D721Med (cell line): Measurements from ENCODE around the gene BIRC5.

Experiments
- DNase-seq: peaks from one replicate; pipeline ENCODE4 v3.0.0; 2011; ENCODE audit warnings: low spot score; ENCODE audit not compliant: insufficient read length
- FAIRE-seq: peaks from 2 replicates; lab custom pipeline; 2011; peaks lifted over from hg19 to GRCh38; lab: Jason Lieb, UNC
- CTCF ChIP-seq: IDR thresholded peaks from 2 replicates; pipeline ENCODE4 v1.5.1; 2012; ENCODE audit warnings: mild to moderate bottlenecking, control low read depth; ENCODE audit not compliant: insufficient read depth; ENCODE audit errors: missing control alignments

The BIRC5 gene

DNA sequence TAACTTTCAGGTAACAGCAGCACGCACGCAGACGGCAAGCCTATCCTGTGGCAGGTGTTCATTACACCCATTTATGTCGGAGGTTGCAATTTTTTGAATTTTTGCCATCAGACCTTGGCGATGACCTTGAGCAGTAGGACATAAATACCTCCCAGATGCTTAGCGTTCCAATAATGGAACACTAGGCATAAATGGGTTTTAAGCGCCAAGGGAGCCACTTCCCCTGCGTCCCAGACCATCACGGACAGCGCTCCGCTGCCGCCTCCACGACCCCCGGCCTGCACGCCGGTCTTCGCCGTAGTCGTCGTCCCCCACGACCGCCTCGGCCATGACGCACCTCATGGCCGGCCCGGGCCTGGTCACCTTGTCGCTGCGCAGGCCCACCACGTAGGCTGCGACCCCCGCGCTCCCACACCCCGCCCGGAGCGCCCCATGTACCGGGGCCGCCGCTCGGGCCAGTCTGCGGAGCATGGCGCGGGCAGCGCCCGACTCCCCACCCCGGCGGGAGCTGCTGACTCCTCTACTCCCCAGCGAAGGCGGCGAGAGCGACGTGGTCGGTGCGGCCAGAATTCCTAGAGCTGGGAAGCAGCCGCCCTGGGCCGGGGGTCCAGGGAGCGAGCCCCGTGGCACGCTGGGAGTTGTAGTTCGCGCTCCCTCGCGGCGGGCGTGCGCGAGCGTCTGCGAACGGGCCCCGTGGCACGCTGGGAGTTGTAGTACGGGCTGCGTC is 40.1 kb downstream of the BIRC5 start:
- peak; percentile 98 for DNase-seq
- TF ChIP-seq CTCF = no peak
- FAIRE-seq = no peak

GRCh38 chr17:78255029-78255656 is 41.1 kb downstream of the BIRC5 start:
- TF ChIP-seq CTCF = no peak
- FAIRE-seq = no peak

GRCh38 chr17:78255953-78256706 is 42.1 kb downstream of the BIRC5 start:
- FAIRE-seq (no peak), DNase-seq (no peak)
- TF ChIP-seq CTCF = no peak

More at GRCh38 chr17:78255029-78255656, 41.1 kb downstream of the BIRC5 start:
- no peak for DNase-seq

DNA sequence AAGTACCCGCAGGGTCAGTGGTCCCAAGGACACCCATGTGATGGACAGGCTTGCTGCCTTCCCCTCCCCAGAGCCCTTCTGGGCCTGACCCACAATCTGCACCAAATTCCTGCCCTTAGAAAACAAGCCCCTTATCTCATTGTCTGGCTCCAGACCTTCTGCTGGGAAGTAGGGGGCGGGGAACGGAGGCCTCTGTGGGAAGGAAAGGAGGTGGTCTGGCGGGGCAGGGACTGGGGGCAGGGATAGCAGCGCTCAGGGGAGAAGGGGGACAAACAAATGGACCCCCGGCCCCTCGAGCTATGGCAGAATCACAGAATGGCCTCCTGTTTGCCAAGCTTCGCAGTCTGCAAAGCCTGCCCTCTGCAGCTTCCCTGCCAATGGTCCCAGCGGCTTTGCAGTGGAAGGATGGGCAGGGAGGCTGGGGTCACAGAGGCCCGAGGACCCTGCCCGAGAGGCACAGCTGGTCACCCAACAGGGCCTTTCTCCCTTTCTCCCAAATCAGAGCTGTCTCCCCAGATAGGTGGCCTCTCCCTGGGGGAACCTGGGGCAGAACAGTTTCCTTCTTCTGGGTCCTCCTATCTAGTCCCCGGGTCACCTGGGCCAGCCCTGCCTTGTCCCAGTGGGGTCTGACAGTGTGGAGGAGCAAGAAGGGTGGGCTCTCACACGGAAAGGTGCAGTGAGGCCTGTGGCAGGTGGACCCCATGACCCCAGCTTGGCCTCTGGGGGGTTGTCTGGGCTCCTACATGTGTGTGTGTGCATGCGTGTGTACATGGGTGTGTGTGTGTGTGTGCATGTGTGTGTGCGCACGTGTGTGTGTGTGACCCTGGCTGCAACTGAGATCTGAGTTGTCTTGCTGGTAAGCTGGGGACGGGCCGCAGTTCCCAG is 42.9 kb downstream of the BIRC5 start:
- DNase-seq = no peak
- FAIRE-seq = no peak
- no peak for TF ChIP-seq CTCF

DNA sequence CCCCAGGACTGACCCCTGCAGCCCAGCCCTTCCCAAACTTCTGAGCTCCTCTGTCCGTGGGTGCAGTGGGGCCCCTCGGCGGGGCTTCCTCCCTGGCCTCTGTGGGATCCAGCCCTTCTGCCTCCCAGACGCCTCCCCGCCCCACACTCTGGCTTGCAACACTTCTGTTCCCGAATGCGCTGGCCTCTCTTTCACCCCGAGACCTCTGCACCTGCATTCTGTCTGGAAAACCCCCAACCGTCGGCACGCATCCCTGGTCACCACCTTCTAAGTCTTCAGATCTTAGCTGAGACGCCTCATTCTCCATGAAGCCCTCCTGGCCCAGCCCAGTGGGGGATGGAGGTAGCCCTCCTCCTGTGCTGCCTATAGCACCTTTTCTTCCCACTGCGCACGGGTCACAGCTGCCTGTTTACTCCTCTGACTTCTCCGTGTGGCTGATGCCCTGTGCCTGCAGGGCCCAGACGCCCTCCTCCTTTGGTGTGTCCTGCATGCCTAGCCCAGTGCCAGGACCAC is 43.8 kb downstream of the BIRC5 start:
- no peak for FAIRE-seq
- DNase-seq = no peak
- no peak for TF ChIP-seq CTCF

- DNase-seq (no peak), FAIRE-seq (no peak)
- no peak for TF ChIP-seq CTCF
These were observed 44.5 kb downstream of the BIRC5 start for GRCh38 chr17:78258323-78259191.
